HG03066 (cell line): ENCODE data around the gene CLECL1.
"Not testable (repeated sequence)": the region's sequence is repeated elsewhere in the genome, so short reads cannot be mapped to it uniquely, and the experiment has no call there.

ENCODE experiments used
- ATAC-seq: cut with Tn5 transposase; IDR thresholded peaks from one replicate; pipeline ENCODE4 v1.9.1; 2021; ENCODE audit warnings: low read depth; ENCODE audit not compliant: unreplicated experiment

CLECL1 gene

DNA sequence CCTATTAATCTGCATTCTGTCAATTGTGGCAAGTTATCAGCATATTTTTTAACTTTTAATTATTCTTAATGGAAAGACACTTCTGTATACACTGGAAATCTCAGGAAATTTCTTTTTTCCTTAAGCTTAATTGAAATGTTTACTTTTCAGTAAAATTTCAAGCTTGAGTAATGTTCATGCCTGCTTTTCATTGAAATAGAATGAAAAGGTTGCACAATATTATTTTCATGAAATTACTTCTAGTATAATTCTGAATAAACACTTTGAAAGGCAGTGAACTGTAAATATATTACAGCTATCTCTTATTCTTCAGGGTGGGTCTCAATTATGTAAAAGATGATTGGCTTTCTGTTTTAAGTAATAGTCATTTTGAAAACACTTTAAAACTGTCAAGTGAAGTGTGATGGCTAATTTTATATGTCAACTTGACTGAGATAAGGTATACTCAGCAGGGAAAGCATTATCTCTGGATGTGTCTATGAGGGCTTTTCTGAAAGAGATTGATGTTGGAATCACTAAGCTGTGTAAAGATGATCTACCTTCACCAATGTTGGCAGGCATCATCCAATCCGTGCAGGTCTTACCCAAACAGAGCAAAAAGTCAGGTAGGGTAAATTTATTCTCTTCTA, 33.5 kb downstream of the CLECL1 start:
- no peak for ATAC-seq

DNA sequence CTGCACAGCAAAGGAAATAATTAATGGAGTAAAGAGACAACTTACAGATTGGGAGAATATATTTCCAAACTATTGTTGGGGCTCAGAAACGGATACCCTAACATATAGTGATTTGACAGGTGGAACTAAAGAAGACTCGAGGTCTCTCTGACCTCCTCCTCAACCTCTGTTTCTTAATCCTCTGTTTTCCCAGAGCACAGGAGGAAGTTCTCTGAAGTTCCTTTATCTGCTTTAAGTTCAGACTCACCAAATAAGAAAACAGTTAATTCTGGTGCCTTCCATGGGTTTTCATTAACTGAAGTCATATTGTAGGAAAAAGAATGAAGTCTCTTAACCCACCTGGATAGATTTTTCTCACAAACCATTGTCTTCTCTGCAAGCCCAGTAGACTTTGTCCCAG, 34.2 kb downstream of the CLECL1 start:
- no peak for ATAC-seq

GRCh38 chr12:9697619-9698018, 35.3 kb downstream of the CLECL1 start:
- ATAC-seq, result no peak

DNA sequence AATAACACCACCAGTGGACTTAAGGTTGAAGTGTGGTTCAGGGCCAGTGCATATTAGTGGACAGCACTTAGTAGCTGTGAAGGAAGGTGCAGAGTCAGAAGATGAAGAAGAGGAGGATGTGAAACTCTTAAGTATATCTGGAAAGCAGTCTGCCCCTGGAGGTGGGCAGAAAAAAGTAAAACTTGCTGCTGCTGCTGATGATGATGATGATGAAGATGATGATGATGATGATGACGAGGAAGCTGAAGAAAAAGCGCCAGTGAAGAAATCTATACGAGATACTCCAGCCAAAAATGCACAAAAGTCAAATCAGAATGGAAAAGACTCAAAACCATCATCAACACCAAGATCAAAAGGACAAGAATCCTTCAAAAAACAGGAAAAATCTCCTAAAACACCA, 37.2 kb downstream of the CLECL1 start:
- not testable (repeated sequence) for ATAC-seq

- ATAC-seq, result not testable (repeated sequence)
These were observed 37.7 kb downstream of the CLECL1 start for GRCh38 chr12:9695150-9695549.

DNA sequence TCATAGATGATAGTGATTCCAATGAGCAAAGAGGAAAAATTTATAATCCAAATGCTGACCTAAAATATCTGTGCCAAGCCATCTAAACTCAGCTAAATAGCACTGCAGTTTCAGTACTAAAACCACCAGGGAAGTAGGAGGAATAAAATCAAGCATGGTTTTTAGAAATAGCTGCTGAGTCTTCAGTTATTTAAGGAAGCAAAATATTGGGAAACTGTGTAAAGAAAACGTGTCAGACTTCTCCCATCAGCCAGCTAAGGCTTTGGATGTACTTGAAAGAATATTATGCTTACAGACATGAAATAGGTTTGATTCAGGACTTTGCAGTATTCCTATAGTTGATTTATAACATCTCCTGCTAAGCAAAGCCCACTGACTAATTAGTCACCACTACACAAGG, 38.7 kb downstream of the CLECL1 start:
- ATAC-seq, result no peak

- ATAC-seq, result no peak
These were observed 40.0 kb downstream of the CLECL1 start for GRCh38 chr12:9692909-9693308.

DNA sequence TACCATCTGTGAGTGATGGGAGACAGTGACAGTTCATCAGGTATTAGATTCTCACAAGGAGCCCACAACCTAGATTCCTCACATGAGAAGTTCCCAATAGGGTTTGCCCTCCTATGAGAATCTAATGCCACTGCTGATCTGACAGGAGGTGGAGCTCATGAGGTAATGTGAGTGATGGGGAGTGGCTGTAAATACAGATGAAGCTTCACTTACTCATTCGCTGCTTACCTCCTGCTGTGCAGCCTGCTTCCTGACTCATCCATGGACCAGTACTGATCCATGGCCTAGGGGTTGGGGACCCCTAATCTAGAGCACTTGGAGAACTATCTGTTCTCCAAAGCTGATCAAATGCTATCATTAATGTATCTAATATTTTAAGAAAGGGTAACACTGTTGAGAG, 45.7 kb downstream of the CLECL1 start:
- no peak for ATAC-seq

DNA sequence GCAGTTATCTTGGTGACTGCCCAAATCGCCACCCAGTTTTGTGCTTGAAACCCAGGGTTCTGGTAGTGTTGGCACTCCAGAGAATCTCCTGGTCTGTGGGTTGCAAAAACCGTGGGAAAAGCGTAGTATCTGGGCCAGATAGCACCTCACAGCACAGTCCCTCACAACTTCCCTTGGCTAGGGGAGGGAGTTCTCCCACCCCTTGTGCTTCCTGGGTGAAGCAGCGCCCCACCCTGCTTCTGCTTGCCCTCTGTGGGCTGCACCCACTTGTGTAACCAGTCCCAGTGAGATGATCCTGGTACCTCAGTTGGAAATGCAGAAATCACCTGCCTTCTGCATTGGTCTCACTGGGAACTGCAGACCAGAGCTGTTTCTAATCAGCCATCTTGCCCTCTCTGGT, 47.0 kb downstream of the CLECL1 start:
- no peak for ATAC-seq

GRCh38 chr12:9685366-9685765, 47.5 kb downstream of the CLECL1 start:
- not testable (repeated sequence) for ATAC-seq

DNA sequence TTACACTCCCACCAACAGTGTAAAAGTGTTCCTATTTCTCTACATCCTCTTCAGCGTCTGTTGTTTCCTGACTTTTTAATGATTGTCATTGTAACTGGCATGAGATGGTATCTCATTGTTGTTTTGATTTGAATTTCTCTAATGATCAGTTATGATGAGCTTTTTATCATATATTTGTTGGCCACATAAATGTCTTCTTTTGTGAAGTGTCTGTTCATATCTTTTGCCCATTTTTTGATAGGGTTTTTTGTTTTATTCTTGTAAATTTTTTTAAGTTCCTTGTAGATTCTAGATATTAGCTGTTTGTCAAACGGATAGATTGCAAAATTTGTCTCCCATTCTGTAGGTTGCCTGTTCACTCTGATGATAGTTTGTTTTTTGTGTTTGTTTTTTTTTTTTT, 49.9 kb downstream of the CLECL1 start:
- not testable (repeated sequence) for ATAC-seq

- ATAC-seq, result not testable (repeated sequence)
These were observed 50.4 kb downstream of the CLECL1 start for GRCh38 chr12:9682508-9682907.

- no peak for ATAC-seq
These were observed 58.7 kb downstream of the CLECL1 start for GRCh38 chr12:9674226-9674590.

- ATAC-seq, result no peak
These were observed 59.3 kb downstream of the CLECL1 start for GRCh38 chr12:9673404-9674225.
